ENCODE data around the gene CTIF.

The CTIF gene

DNA sequence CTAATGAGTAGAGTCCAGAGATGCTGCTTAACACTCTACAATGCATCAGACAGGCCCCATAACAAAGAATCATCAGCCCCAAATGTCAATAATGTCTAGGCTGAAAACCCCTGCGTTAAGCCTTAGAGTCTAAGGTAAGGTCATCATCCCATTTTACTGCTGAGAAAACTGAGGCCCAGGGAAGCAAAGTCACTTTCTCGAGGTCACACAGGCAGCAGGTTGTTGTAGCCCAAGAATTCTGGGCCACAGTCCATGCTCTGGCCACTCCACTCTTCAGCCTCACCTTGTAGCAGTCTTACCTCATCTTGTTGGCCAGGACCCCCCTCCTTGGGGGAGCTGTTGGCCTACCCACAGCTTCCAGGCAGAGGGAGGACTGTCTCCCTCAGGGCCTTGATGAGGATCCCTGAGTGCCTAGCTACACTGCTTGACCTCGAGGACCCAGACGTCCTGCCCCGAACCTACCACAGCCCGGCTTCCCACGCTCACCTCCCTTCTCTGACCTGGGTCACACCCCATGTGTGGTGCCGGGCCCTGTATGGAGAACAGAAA is 357.6 kb downstream of the CTIF start:
- no peak for DNase-seq

DNA sequence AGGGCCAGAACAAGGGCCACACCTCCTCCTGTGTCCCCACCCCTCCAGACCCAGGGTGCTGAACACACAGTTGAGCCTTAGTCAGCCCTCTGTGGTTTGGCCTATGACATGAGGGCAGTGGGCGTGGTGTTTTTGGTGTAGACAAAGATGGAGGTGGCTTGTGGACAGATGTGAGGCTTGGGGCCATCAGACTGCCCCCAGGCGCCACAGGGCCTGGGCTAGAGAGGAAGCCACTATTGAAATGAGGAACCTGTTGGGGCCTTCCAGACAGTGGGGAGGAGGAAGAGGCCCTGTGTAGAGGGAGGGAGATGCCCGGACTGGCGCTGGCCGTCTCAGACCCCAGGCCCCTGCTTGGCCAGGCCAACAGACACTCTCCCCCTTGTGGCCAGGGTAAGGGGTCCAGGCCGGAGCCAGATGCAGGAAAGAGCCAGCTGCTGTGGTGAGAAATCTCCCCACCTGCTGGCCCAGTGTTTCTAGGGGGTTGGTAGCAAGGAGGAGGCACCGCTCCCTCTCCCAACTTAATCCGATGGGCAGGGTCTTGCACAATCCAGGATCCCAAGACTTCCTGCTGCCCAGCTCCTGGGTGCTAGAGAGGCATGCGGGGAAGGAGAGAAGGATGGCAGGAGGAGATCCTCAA is 358.2 kb downstream of the CTIF start:
- no peak for DNase-seq

DNA sequence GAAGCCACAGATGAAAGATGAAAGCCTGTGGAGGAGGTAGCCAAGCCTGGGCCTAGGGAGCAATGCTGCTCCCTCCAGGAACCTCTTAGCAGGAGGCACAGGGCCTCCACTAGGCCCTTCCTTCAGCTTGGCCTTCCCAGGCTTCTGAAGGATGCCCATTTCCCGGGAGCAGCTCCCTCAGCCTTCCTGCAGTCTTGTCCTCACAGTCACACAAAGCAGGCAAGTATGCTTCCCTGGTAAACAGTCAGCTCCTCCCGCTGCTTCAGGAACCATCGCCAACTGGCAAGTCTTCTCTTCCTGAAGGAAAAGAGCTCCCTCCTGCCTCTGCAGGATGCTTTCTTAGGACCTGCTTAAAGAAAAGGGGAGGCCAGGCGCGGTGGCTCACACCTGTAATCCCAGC is 358.7 kb downstream of the CTIF start:
- DNase-seq, result no peak

DNA sequence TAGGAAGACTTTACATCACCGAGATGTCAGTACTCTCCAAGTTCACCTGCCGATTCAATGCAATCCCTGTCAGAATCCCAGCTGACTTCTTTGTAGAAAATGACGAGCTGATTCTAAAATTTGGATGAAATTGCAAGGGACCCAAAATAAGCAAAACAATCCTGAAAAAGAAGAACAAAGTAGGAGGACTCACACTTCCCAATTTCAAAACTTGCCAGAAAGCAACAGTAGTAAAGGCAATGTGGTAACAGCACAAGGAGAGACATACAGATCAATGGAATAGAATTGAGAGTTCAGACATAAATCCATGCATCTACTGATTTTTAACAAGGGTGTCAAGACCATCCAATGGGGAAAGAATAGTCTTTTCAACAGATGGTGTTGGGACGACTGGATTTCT is 359.7 kb downstream of the CTIF start:
- DNase-seq, result no peak

DNA sequence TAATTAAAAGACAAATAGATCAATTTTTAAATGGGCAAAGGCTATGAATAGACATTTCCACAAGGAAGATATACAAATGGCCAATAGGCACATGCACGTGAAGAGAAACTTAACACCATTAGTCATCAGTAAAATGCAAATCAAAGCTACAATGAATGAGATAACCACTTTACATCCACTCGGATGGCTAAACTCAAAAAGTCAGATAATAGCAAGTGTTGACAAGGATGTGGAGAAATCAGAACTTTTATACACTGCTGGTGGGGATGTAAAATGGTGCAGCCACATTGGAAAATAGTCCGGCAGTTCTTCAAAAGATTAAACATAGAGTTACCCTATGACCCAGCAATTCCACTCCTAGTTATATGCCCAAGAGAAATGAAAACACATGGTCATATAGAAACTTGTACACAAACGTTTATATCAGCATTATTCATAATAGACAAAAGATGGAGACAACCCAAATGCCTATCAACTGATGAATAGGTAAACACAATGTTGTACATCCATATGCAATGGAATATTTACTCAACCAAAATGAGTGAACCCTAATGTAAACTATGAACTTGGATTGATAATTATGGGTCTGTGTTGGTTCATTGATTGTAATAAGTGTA is 360.8 kb downstream of the CTIF start:
- DNase-seq, result no peak

DNA sequence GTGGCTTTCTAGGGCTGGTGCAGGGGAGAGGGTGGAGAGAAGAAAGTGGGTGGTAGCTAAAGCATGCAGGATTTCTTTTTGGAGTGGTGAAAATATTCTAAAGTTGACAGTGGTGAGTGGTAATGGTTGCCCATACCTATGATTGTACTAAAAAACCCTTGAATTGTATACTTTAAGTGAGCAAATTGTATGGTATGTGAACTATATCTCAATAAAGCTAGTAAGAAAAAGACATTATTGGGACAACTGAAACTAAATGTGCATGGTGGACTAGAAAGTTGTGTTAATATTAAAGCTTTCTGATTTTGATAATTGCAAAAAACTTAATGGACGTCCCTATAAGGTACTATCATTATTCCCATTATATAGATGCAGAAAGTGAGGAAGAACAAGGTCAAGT is 361.6 kb downstream of the CTIF start:
- DNase-seq, result no peak

DNA sequence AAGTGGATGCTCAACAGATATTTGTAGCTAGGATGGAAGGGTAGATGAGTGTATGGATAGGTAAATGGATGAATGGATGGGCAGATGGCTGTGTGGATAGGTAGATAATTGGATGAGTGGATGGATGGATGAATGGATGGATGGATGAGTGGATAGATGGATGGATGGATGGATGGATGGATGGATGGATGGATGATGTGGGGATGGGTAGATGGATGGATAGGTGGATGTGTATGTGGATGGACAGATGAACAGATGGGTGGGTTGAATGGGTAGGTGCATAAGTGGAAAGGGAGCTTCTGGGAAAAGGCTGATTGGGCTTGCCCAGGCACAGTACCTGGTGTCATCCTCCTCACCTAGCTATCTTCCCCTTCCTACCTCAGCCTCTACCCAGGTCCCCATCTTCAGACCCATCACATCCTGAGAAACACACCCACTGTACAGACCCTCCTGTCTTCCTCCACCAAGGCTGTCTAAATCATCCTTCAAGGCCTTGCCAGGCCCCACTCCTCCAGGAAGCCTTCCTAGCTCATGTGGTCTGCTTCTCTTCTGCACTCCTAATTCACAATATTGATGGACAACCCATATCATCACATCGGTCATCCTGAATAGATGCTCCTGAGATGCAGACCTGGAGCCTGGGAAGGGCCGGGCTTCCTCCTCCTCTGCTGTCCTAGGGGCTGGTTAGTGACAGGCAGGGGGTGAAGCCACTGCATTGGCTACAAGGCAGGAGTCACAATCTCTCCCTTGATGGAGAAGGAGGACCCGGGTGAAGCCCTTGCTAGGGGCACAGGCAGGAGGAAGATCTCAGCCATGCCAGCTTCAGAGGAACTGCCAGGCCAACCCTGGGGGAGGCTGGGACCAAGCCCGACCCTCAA is 362.6 kb downstream of the CTIF start:
- DNase-seq, result no peak

DNA sequence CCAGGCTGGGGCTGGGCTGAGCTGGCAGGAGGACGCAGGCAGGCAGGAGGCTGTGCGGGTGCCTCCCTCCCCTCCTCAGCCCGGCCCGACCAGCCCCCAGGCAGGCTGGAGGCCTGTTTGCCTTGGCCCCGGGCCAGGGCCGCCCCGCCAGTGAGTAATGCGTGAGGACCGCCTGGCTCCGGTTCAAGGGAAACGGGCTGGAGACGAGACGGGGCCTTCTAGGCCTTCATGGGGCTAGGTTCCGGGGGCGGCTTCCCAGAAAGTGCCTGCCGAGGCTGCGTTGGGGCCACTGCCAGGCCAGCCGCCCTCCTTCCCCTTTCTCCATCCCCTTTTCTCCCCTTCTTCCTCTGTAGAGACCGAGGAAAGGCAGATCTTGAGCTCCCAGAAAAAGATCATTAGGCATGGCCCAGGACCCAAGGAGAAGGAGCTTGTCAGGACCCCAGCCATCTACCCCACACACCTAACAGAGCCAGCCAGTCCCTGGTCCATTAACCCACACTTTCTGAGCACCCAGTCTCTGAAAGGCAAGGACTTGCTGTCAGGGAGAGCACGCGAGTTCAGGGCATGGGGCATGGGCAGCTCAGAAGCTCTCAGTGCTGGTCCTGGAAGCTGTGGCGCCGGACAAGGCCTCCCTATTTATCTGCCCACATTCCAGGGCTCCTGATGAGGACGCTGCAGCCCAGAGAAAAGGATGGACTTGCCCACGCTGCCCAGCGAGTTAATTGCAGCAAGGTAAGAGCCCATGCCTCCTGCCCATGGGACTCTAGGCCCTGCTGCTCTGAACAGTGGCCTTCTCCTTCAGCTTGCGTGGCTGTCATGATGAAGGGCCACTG is 363.4 kb downstream of the CTIF start:
- DNase-seq, result peak; percentile 57

DNA sequence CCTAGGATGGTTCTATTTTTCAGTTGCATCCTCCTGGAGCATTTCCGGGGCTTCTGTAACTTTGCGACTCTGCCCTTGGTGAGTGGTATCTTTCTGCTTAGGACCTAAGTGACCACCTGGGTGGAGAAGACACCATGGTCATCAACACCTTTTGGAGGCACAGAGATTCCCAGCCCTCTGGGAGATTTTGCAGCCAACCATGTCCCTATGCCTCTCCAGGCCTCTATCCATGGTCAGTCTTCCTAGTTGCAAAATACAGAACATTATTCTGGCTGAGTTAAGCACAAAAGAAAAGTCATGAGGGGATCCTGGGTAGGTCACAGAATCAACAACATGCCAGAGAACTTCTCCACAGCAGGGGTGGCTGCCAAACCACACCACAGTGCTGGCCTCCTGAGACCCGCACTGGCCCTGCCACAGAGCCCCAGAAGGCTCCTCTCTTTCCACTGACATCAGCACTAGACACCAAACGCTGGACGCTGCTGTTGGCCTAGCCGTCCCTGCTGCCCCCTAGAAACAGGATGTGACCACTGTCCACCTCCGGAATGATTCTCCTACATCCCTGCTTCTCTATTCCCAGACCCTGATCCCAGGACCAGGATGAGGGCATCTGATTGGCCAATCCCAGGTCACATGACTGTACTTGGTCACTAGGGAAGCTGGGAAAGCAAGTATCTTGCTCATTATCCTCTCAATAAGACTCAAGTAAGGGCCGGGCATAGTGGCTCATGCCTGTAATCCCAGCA is 364.2 kb downstream of the CTIF start:
- no peak for DNase-seq

DNA sequence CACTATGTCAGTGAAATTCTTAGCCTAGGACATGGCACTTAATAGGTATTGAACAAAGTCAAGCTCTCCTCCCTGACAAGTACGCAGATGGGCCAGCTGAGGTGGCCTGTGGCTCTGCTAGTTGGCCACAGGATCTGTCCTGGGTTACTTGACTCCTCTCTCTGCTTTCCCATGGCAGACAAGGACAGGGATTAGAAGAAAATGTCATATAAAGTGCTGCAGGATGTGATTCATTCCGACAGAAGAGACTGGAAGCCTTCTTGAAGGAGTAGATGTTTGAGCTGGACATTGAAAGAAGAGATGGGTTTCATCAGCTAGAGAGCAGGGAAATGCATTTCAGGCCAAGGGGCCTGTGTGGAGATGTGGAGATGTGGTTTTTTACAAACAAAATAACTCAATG is 365.3 kb downstream of the CTIF start:
- no peak for DNase-seq

DNA sequence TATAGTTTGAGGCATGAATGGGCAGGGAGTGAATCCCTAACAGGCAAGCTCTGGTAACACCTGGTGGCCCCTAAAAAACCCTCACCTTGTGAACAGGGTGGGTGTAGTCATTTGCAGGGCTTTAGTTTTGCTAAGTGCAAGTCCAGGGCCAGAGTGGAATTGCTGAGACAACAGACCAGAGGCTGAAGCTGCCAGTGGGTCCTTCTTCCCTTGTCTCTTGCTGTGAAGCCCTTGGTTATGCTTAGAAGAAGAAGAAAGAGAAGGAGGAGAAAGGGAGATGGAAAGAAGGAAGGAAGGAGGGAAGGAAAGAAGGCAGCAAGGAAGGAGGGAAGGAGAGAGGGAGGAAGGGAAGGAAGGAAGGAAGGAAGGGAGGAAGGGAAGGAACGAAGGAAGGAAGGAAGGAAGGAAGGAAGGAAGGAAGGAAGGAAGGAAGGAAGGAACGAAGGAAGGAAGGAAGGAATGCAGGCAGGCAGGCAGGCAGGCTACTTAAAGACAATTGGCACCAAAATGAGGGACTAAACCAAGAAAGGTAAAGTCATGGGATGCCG is 366.1 kb downstream of the CTIF start:
- no peak for DNase-seq

DNA sequence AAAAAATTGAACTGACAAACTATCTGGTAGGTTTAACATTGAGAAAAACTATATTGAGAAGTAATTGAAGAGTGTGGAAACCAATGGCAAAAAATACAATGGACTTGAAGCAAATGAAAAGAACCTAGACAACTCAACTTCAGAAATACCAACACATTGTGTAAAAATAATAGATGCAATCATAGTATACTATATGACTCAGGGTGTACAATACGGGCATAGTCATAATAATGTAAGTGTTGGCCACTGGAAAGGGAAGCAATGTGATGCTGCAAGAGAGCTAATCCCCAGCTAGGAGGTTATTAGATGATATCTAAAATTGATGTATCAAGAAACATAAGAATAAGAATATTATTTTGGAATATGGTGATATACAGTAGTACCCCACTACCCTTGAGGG is 366.7 kb downstream of the CTIF start:
- no peak for DNase-seq

DNA sequence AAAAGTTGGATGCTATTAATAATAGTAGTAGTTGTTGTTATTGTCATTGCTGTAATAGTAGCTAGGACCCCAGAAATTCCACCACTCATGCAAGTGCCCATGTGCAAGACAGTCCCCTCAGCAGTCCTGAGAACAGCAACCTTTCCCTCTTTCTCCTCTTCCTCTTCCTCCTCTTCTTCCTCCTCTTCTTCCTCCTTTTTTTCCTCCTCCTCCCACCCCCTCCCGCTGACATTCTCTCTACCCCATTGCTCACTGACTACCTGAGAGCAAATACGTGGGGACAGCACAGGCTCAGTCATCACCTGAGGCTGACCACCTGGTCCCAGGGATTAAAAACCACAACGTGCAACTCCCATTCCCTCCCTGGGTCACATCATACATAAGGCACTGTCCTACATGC is 370.1 kb downstream of the CTIF start:
- no peak for DNase-seq

DNA sequence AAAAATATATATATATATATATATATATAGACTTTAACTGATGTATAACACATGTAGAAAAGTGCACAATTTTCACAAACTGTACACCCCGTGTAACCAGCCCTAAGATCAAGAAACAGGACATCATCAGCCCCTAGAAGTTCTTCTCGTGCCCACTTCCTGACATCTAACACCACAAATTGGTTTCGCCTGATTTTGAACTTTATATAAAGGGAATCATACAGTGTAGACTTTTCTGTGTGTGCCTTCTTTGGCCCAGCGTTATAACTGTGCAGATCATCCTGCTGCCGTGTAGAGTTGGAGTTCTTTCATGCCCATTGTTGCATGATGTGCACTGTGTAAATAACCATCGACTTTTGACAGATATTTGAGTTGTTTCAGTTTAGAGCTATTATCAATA is 370.9 kb downstream of the CTIF start:
- no peak for DNase-seq

DNA sequence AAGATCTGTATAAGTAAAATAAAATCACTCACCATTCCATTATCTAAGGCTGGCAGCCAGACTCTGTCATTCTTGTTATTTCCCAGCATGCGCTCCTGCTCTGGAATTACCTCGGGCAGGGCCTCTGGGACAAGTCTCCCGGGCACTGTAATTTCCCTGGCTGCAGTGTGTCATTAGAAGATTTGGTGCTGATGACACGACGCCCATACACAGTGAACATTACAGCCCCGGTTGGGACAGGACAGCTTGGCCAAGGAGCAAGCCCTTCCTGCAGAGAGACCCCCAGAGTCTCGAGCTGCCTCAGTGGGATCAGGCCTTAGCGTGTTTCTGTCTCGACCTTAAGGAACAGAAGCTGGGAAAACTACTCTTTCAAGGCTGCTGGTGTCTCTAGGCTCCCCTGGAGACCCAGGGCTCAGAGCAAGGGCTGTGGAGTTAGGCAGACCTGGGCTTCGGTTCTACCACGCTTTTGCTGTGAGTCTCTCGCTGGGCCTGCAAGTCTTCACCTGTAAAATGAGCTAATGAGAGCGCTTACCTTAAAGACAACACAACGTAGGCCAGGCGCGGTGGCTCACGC is 372.2 kb downstream of the CTIF start:
- no peak for DNase-seq

Data from NCI-H2171 treated with DMSO at 0.1 percent for 48 hours (cell line).